Heart right ventricle (tissue), 16 donors: ENCODE data around the gene SND1. TPM values are rescaled to one million over a fixed set of nuclear protein-coding genes. Genes with fewer than 3 reads are reported as not detected.

Experiments
- ATAC-seq, 8 donors: fragments of 200-7000 bp; cut with Tn5 transposase; one replicate each; pipeline ENCODE4 v1.9.1; 2020; ENCODE audit warnings: mild to moderate bottlenecking in 8 of 8, moderate library complexity in 8 of 8, moderate number of reproducible peaks in 1 of 8
- DNase-seq, 2 donors: peaks; one replicate each; pipeline ENCODE4 v3.0.0-alpha.2; 2020
- H3K27ac ChIP-seq, 10 donors: fragments of 200-600 bp; sonication (generic) in 2 of 10; one replicate each; pipeline versions ENCODE4 v1.5.0 to v1.8.0; 2020 to 2022; ENCODE audit warnings: mild to moderate bottlenecking in 3 of 10
- H3K27me3 ChIP-seq, 7 donors: fragments of 200-600 bp; one replicate each; pipeline ENCODE4 v1.8.0; 2021 to 2022; ENCODE audit warnings: mild to moderate bottlenecking in 2 of 7
- H3K36me3 ChIP-seq, 9 donors: fragments of 200-600 bp; sonication (generic) in 1 of 9; one replicate each; pipeline versions ENCODE4 v1.5.0 to v1.8.0; 2020 to 2022; ENCODE audit warnings: mild to moderate bottlenecking in 2 of 9
- H3K4me1 ChIP-seq, 9 donors: fragments of 200-600 bp; sonication (generic) in 1 of 9; one replicate each; pipeline versions ENCODE4 v1.5.0 to v1.8.0; 2020 to 2022; ENCODE audit warnings: mild to moderate bottlenecking in 4 of 9
- H3K4me3 ChIP-seq, 10 donors: fragments of 200-600 bp; sonication (generic) in 2 of 10; one replicate each; pipeline versions ENCODE4 v1.5.0 to v1.8.0; 2020 to 2022; ENCODE audit warnings: mild to moderate bottlenecking in 7 of 10, moderate library complexity in 2 of 10
- H3K9me3 ChIP-seq, 11 donors: fragments of 200-600 bp in 10 of 11; sonication (generic) in 2 of 11; one replicate each; pipeline versions ENCODE4 v1.5.0 to v1.8.0; 2013 to 2022; ENCODE audit warnings: mild to moderate bottlenecking in 2 of 11, control low read depth in 1 of 11, moderate library complexity in 1 of 11
- CTCF ChIP-seq, 9 donors: fragments of 200-600 bp; sonication (generic) in 2 of 9; IDR thresholded peaks; one replicate each; pipeline versions ENCODE4 v1.5.0 to v1.8.0; 2021 to 2022; ENCODE audit warnings: antibody characterized with exemption in 9 of 9, mild to moderate bottlenecking in 5 of 9, moderate library complexity in 1 of 9
- WGBS, 2 donors: extraction: QIAGEN DNeasy Blood & Tissue Kit; methylation state at CpG; one replicate each; pipeline ENCODE4 v1.1.7; 2013; ENCODE audit warnings: inconsistent platforms in 1 of 2; 5-methylcytosine and 5-hydroxymethylcytosine counted together
- intact Hi-C, 10 donors: fragments of 100-400 bp; cut with DNase I; formaldehyde crosslinking; loops; one replicate each; pipeline versions ENCODE4 v1.11.1 to v1.14.2; 2022
- polyA plus RNA-seq, 2 donors: library from polyadenylated mRNA; stranded (reverse); fragments of 200-250 nt; gene quantifications; one replicate each; pipeline ENCODE4 v1.2.3, GENCODE V29; 2013
- total RNA-seq, 10 donors: library from RNA; stranded (reverse); fragmentation: NEBNext Ultra II Directional in 3 of 10; extraction: Animal tissue kit (Norgen Biotek cat#: 25700) in 3 of 10; gene quantifications; one replicate each; pipeline versions ENCODE4 v1.2.1 to v1.2.4, GENCODE V29; 2021 to 2023
- donor health status: Arrhythmogenic right ventricular cardiomyopathy.
- donor health status: ischemic (EF 13 %, LVEDD 7.1; RV severe dilation, severe dysfunction).
- donor health status: healthy with polysubstance abuse.
- donor health status: DM: no; HTN: yes; CAD: no.
- donor health status: DM: no; HTN: no; CAD: no.
- donor health status: ischemic (EF 25% LVEDD 6.9; RV normal size, moderate dysfunction).
- donor health status: ischemic (EF 25% LVEDD 5.7; RV mildly dilated, moderate dysfunction).
- donor health status: healthy.
- donor health status: DM: yes; HTN: yes; CAD: no.
- donor health status: Ischemic cardiomyopathy.
- donor health status: ischemic (EF 35%, LVEDD 5.7; RV mildly dilated, moderate dysfunction).
- donor health status: nonischemic (EF 11% LVEDD 7.7; RV severe dilation, severe dysfunction).
- donor health status: DM: yes; HTN: yes; CAD: no.
- donor health status: PGD.
- donor health status: ischemic (EF 29% LVEDD 5.4; RV normal size, mild dysfunction).
- donor health status: nonischemic (EF 23%, LVEDD 6.1; RV moderate dilation, normal function).

SND1 gene
- total and polyA plus RNA-seq, 12 donors: 39.9 to 107 (median 80.8) TPM

GRCh38 chr7:127872122-127872521, 220.1 kb downstream of the SND1 start:
- WGBS, 2 donors: 98 to 100% methylated on average over 1 of the region's 1 CpG
- Histone ChIP-seq H3K9me3 (no peaks in the 10 kb centered on the region), H3K27ac (no peak overlapping the region), H3K4me1 (peaks cover 0 to 27% (median 6%) of the 10 kb centered on the region in 9 donors), H3K27me3 (no peaks in the 10 kb centered on the region), H3K36me3 (no peaks in the 10 kb centered on the region), H3K4me3 (no peak overlapping the region)
- intact Hi-C loops: loop anchor here in 1 of 10 donors (5.0 kb wide), 1 partner anchor 55 kb away; no protein-coding TSS in a partner anchor
- DNase-seq (no peak), ATAC-seq (no peak)
- no peak for TF ChIP-seq CTCF (IDR thresholded peaks at IDR 0.05)

GRCh38 chr7:127873151-127873550, 221.2 kb downstream of the SND1 start:
- Histone ChIP-seq H3K4me1 (peaks cover 0 to 38% (median 10%) of the 10 kb centered on the region in 9 donors), H3K9me3 (no peaks in the 10 kb centered on the region), H3K4me3 (no peak overlapping the region), H3K27ac (no peak overlapping the region), H3K36me3 (no peaks in the 10 kb centered on the region), H3K27me3 (no peaks in the 10 kb centered on the region)
- 95 to 98% methylated on average over 3 of the region's 3 CpGs for WGBS, 2 donors
- DNase-seq (no peak), ATAC-seq (no peak)
- intact Hi-C loops: loop anchor here in 1 of 10 donors (5.0 kb wide), 1 partner anchor 56 kb away; no protein-coding TSS in a partner anchor
- TF ChIP-seq CTCF (IDR thresholded peaks at IDR 0.05): no peak

GRCh38 chr7:127873715-127874636, 222.0 kb downstream of the SND1 start:
- no peaks in the 10 kb centered on the region for H3K27me3 ChIP-seq
- H3K36me3 ChIP-seq: no peaks in the 10 kb centered on the region
- no peak overlapping the region for H3K27ac ChIP-seq
- WGBS, 2 donors: 93 to 96% methylated on average over 3 of the region's 3 CpGs
- no peak for ATAC-seq
- no peak for DNase-seq
- TF ChIP-seq CTCF (IDR thresholded peaks at IDR 0.05): no peak
- intact Hi-C loops: loop anchor here in 1 of 10 donors (5.0 kb wide), 1 partner anchor 57 kb away; no protein-coding TSS in a partner anchor
- no peak overlapping the region for H3K4me3 ChIP-seq
- no peaks in the 10 kb centered on the region for H3K9me3 ChIP-seq
- H3K4me1 ChIP-seq: peaks cover 0 to 40% (median 10%) of the 10 kb centered on the region in 9 donors

- DNase-seq: no peak
- intact Hi-C loops: loop anchor here in 1 of 10 donors (5.0 kb wide), 1 partner anchor 58 kb away; no protein-coding TSS in a partner anchor
- 72 to 79% methylated on average over 2 of the region's 2 CpGs for WGBS, 2 donors
- no peaks in the 10 kb centered on the region for H3K36me3 ChIP-seq
- ATAC-seq: no peak
- no peak overlapping the region for H3K27ac ChIP-seq
- H3K4me3 ChIP-seq: no peak overlapping the region
- H3K27me3 ChIP-seq: no peaks in the 10 kb centered on the region
- peaks cover 0 to 40% (median 10%) of the 10 kb centered on the region in 9 donors for H3K4me1 ChIP-seq
- H3K9me3 ChIP-seq: no peaks in the 10 kb centered on the region
- no peak for TF ChIP-seq CTCF (IDR thresholded peaks at IDR 0.05)
Observed at GRCh38 chr7:127874951-127875608, 223.1 kb downstream of the SND1 start.
